ENCODE results near the gene SEMA5B. TPM values are rescaled to one million over a fixed set of nuclear protein-coding genes. Genes with fewer than 3 reads are reported as not detected.

The SEMA5B gene
- total RNA-seq, 1 experiment from 2014 or later: 22.4 TPM

DNA sequence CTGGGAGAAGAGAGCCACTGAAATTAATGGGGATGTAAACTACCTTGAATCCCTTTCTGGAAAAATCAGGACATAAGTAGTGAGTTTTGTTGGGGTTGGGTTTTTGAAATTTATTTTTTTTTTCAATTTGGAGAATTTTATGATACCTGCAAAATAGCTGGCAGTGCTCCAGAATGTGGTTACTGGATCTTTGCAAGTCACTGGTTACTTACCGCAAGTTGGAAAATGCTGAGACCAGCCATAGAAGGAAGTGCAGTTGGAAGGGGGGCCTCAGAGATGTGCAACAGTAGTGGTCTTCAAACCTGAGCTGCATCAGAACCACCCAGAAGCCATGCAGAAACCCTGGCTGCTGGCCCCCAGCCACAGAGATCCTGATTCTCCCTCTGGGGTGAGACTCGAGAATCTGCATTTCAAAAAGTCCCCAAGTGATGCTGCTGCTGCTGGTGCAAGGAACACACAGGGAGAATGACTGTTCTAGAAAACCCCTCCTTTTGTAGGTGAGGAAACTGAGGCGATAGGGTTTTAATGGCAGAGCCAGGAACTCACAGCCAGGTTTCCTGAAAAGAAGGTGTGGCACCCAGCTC, 39.7 kb downstream of the SEMA5B start:
- no peaks in the 10 kb centered on the region for H3K36me3 ChIP-seq (replicated peaks; ENCODE audit: control insufficient read depth, insufficient read depth, low read length)
- peaks cover 2% of the 10 kb centered on the region; the same call in 1 of the 2 replicates for H3K27me3 ChIP-seq (ENCODE audit: control insufficient read depth, insufficient read depth, low read length)
- H3K4me3 ChIP-seq (ENCODE audit: insufficient read depth, low read depth, low read length): no peak overlapping the region
- no peak for DNase-seq

DNA sequence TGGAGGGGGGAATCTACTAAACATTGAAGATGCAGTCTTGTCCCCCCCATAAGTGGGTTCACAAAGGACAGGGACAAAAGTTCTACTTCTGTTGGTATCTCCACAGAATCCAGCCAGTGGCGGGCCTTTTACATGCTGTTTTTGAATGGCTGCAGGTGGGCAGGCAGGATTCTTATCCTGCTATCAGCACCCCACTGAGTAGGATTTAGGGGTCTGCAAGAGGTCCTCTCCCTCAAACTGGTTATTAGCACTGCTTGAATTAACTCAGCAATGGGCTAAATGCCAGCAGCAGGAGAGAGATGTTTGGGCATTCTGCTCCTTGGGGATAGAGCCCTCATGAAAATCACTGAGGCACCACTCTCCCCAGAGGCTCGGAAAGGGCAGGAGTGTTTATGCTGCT, 40.3 kb downstream of the SEMA5B start:
- no peaks in the 10 kb centered on the region for H3K36me3 ChIP-seq (replicated peaks; ENCODE audit: control insufficient read depth, insufficient read depth, low read length)
- H3K4me3 ChIP-seq (ENCODE audit: insufficient read depth, low read depth, low read length): no peak overlapping the region
- peaks cover 2% of the 10 kb centered on the region; the same call in 1 of the 2 replicates for H3K27me3 ChIP-seq (ENCODE audit: control insufficient read depth, insufficient read depth, low read length)

DNA sequence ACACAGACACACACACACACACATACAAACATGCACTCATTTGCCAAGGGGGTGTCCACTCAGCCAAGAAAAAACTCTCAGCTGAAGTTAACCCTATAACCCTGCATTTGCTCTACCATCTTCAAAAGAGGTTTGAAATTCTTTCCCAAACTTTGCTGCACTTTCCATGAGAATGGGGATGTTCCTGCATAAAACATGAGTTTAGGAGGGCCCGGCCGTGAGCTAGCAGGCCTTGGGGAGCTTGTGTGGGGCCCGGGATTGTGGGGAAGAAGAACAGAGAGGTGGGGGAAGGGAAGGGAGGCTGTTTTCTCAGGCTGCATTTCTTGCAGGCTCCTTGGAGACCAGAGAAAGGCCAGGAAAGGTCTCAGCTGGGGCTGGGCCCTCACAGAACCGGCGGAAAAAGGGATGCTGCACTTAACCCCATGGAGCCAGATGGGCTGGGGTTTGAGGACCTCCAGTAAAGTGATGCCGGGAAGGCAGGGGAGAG, 40.8 kb downstream of the SEMA5B start:
- no peak overlapping the region for H3K4me3 ChIP-seq (ENCODE audit: insufficient read depth, low read depth, low read length)
- DNase-seq: peak; percentile 72
- peaks cover 2% of the 10 kb centered on the region; the same call in 1 of the 2 replicates for H3K27me3 ChIP-seq (ENCODE audit: control insufficient read depth, insufficient read depth, low read length)
- no peaks in the 10 kb centered on the region for H3K36me3 ChIP-seq (replicated peaks; ENCODE audit: control insufficient read depth, insufficient read depth, low read length)

More for the DNA sequence above, 40.3 kb downstream of the SEMA5B start:
- DNase-seq: no peak

DNA sequence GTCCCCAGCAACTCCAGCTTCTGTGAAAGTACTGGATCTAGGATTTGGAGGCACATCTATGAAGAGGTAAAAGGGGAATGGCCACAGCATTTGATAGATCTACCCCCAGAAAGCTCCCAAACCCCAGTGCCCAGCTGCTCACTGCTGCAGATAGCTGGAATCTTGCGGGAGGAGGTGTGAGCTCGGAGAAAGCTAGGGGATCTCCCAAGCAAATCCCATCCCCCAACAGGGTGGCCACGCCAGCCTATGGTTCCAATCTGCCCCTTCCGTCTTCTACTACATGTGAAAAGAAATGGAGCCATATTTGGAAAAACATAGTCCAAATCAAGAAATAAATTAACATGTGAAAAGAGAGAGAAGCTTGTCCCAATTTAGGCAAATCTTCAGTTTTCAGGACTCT, 42.0 kb downstream of the SEMA5B start:
- Histone ChIP-seq H3K27me3 (ENCODE audit: control insufficient read depth, insufficient read depth, low read length) (peaks cover 2% of the 10 kb centered on the region; the same call in 1 of the 2 replicates), H3K4me3 (ENCODE audit: insufficient read depth, low read depth, low read length) (no peak overlapping the region), H3K36me3 (replicated peaks; ENCODE audit: control insufficient read depth, insufficient read depth, low read length) (no peaks in the 10 kb centered on the region)
- peak; percentile 81 for DNase-seq

DNA sequence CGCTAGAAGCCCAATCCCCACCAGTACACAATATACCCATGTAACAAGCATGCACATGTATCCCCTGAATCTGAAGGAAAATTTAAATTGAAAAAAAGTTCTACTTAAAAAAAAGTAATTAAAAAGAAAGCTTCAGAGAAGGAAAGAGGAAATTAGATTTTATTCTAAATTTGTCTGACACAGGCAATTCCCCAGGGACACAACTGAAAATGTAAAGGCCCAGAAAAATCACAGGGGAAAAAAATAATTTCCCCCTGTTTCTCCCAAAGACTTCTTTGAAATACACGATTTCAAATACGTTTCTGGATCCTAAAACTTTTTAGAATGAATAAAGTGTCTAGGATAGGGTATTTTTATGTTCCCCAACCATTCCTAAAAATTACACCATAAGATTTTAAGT, 42.9 kb downstream of the SEMA5B start:
- DNase-seq: no peak
- Histone ChIP-seq H3K4me3 (ENCODE audit: insufficient read depth, low read depth, low read length) (no peak overlapping the region), H3K27me3 (ENCODE audit: control insufficient read depth, insufficient read depth, low read length) (peaks cover 2% of the 10 kb centered on the region; the same call in 1 of the 2 replicates), H3K36me3 (replicated peaks; ENCODE audit: control insufficient read depth, insufficient read depth, low read length) (no peaks in the 10 kb centered on the region)

DNA sequence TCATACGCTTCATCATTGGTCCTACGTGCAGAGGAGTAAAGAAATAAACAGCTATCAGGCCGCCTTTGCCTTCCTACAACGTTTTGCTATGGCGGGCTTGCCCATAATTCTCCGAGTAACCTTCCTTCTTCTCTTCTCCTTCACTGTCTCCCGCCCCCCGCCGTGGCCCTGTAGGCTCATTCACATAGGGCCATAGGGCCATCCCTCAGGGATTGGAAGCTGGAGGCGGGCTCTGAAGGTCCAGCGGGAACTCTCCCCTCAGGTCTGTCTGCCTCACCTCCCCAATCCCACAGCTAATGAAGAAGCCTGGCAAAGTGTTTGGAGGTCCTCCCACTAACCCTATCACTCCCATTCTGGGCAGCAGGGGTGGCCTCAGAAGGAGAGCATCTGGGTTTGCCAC, 43.6 kb downstream of the SEMA5B start:
- H3K4me3 ChIP-seq (ENCODE audit: insufficient read depth, low read depth, low read length): no peak overlapping the region
- H3K36me3 ChIP-seq (replicated peaks; ENCODE audit: control insufficient read depth, insufficient read depth, low read length): no peaks in the 10 kb centered on the region
- peak; percentile 73 for DNase-seq
- H3K27me3 ChIP-seq (ENCODE audit: control insufficient read depth, insufficient read depth, low read length): no peaks in the 10 kb centered on the region

DNA sequence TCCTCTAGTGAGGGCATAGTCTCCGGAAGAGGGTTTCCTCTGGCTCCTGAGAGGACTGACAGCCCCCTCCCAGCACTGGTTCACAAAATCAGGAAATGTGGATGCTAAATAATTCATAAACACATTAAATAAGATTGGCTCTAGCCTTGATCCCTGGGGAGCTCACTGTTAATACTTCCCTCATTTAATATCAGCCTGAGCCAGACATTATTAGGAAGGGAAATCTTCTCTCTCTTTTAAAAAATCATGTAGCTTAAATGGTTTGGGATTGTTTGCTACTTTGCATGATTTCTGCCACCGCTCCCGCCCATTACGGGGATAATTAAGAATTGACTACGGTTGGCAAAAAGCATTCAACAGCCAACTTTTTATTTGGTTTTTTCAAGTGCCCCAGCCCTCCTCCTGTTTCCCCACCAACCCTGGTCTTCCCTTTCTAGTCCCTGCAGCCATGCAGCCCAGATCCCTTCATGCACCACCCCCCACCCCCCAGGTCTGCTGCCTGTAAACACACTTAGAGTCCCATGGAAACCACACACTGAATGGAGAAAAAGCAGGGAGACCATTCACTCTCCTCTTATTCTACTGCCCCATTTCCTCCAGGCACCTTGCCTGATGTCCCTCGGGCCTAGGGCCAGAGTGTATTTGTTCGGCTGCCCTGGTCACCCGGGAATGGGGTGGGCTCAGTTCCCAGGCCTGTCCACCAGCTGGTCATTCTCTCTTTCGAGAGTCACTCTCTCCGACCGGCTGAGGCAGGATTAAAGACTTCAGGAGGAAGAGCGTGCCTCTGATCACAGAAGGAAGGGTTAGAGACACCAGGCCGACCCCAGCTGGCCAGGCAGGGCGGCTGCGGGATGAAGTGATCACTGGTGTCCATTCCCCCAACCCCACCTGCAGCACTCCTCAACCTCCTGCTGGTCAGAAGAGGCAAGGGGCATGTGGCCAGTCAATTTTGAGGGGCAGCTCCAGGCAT, 45.1 kb downstream of the SEMA5B start:
- peak; percentile 72 for DNase-seq
- Histone ChIP-seq H3K27me3 (ENCODE audit: control insufficient read depth, insufficient read depth, low read length) (no peaks in the 10 kb centered on the region; the same call in 1 of the 2 replicates), H3K4me3 (ENCODE audit: insufficient read depth, low read depth, low read length) (no peak overlapping the region), H3K36me3 (replicated peaks; ENCODE audit: control insufficient read depth, insufficient read depth, low read length) (no peaks in the 10 kb centered on the region)

DNA sequence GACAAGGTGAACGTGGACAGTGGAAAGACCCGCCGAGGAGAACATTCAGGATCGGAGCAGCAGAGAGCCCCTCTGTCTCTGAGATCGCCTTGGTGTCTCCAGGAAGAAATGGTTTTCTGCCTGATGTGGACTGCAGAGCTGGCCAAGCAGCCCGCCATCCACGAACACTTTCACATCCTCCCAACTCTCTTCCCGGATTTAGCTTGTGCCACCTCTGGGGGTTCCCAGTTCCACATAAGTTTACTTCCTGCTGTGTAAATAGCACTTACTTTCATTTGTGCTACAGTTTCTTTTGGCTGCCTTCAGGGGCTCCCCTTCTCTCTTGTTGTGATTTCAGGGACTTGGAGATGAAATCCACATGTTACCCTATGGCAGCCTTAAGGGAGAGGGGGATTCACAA, 48.4 kb downstream of the SEMA5B start:
- no peaks in the 10 kb centered on the region for H3K36me3 ChIP-seq (replicated peaks; ENCODE audit: control insufficient read depth, insufficient read depth, low read length)
- no peaks in the 10 kb centered on the region; the same call in 1 of the 2 replicates for H3K27me3 ChIP-seq (ENCODE audit: control insufficient read depth, insufficient read depth, low read length)
- no peak overlapping the region for H3K4me3 ChIP-seq (ENCODE audit: insufficient read depth, low read depth, low read length)
- DNase-seq: no peak

DNA sequence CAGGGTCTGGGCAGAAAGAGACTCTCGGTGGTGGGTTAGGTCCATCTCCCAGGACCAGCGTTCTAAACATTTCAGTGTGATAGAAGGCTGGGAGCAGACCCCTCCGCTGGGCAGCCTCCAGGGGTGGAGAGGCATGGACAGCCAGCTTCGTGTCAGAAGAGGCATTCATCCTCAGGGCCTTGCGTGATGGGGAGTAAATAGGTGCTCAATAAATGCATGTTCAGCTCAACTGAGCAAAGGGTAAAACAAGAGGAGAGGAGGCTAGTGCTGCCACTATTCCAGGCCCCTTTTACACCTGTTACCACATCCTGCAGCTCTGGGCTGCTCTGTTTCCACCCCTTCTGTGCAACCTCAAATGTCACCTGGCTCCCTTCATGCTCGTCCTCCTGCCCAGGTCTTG, 49.0 kb downstream of the SEMA5B start:
- H3K27me3 ChIP-seq (ENCODE audit: control insufficient read depth, insufficient read depth, low read length): no peaks in the 10 kb centered on the region; the same call in 1 of the 2 replicates
- DNase-seq: no peak
- no peaks in the 10 kb centered on the region for H3K36me3 ChIP-seq (replicated peaks; ENCODE audit: control insufficient read depth, insufficient read depth, low read length)
- no peak overlapping the region for H3K4me3 ChIP-seq (ENCODE audit: insufficient read depth, low read depth, low read length)

DNA sequence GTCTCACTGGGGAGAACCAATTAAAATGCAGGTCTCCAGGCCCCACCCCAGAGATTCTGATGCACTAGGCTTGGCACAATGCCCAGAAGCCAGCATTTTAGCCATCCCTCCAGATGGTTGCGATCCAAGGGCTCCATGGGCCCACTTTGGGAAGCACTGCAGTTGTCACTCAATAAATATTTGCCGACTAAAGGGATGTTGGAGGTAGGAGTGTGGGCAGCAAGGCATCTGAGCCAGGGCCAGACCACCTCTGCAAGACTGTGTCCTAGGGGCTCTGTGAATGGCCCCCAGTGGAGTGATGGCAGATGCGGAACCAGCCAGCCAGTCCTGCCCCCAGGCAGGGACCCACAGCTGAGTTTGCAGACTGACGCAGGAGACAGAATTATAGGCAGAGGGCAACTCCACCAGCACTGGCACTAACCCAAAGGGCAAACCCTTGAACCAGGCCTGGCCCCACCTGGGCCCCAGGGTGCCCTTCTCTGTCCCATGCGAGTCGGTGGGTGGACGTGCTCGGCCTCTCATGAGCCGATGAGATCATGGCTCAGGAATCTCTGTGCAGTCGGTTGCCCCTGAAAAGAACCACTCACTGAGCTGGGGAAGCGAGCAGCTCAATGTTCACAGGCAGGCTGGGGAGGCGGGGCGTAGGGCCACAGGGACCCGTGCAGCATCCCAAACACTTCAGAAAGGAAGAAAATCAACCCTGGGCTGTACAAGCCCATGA, 49.7 kb downstream of the SEMA5B start:
- DNase-seq: peak; percentile 87
- Histone ChIP-seq H3K27me3 (ENCODE audit: control insufficient read depth, insufficient read depth, low read length) (no peaks in the 10 kb centered on the region; the same call in 1 of the 2 replicates), H3K4me3 (ENCODE audit: insufficient read depth, low read depth, low read length) (no peak overlapping the region), H3K36me3 (replicated peaks; ENCODE audit: control insufficient read depth, insufficient read depth, low read length) (no peaks in the 10 kb centered on the region)

DNA sequence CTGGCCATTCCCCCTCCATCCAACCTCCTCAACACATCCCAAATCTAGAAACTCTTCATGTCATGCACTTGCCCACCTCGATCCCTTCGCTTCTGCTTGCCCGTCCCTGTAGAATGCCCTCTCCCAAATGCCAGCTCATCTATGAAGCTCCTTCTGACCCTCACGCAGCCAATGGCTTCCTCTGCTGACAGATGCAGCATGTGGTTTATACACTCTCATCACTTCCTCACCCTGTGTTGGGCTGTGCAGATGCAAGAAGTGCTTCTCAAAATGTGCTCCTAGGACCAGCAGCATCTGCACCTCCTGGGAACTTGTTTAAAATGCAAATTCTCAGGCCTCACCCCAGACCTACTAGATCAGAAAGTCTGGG, 51.7 kb downstream of the SEMA5B start:
- Histone ChIP-seq H3K4me3 (ENCODE audit: insufficient read depth, low read depth, low read length) (no peak overlapping the region), H3K27me3 (ENCODE audit: control insufficient read depth, insufficient read depth, low read length) (no peaks in the 10 kb centered on the region; the same call in 1 of the 2 replicates)
- no peak for DNase-seq

DNA sequence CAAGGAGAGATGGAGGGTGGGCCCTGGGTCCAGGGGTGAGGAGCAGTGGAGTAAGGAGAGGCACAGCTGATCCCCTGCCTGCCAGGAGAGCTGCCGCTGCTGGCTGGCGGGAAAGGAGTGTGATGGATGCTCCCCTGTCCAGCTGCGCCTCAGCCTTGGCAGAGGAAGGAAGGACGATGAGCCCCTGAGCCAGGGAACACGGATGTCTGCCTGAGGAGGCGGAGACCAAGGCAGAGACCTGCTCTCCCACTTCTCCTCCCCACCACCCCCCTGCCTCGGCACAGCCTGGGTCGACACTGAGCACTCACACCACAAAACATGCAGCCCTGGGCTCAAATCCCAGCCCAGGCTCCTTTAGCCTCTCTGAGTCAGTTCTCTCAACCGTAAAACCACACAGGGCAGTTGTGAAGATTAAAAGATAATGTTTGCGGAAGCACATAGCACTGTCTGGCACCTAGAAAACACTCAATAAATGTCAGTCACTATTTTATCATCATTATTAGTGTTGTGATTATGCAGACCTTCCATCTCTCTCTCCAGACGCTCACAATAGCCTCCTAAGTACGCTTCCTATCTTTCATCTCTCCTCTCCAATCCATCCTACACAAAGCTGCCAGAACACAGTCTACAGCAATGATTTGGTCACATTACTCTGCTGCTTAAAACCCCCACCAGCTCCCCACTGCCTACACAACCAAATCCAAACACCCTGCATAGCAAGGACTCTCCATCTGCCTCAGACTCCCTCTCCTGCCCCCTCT, 52.2 kb downstream of the SEMA5B start:
- H3K4me3 ChIP-seq (ENCODE audit: insufficient read depth, low read depth, low read length): no peak overlapping the region
- peak; percentile 77 for DNase-seq
- H3K36me3 ChIP-seq (replicated peaks; ENCODE audit: control insufficient read depth, insufficient read depth, low read length): no peaks in the 10 kb centered on the region
- H3K27me3 ChIP-seq (ENCODE audit: control insufficient read depth, insufficient read depth, low read length): no peaks in the 10 kb centered on the region; the same call in 1 of the 2 replicates

More for the DNA sequence above, 51.7 kb downstream of the SEMA5B start:
- no peaks in the 10 kb centered on the region for H3K36me3 ChIP-seq (replicated peaks; ENCODE audit: control insufficient read depth, insufficient read depth, low read length)

DNA sequence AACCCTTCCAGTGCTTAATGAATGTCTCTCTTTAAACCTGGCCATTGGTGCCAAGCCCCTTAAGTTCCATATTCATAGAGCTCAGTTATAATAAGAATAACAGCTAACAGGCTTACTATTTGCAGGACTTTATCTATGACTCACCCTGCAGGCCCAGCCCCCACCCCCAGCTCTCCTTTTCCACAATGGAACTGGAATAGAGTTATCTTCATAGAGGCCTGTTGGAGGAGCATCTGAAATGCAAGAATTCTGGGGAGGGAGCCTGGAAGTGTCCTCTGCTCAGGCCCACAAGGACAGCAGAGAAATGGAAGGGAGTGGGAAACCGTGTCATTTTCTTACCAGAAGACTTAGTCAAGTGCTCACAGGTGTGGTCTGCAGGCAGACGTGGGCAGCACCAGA, 52.8 kb downstream of the SEMA5B start:
- Histone ChIP-seq H3K4me3 (ENCODE audit: insufficient read depth, low read depth, low read length) (no peak overlapping the region), H3K27me3 (ENCODE audit: control insufficient read depth, insufficient read depth, low read length) (no peaks in the 10 kb centered on the region; the same call in 1 of the 2 replicates), H3K36me3 (replicated peaks; ENCODE audit: control insufficient read depth, insufficient read depth, low read length) (no peaks in the 10 kb centered on the region)
- no peak for DNase-seq

All from H7 (cell line).